ENCODE data around the gene HMBS.

DNA sequence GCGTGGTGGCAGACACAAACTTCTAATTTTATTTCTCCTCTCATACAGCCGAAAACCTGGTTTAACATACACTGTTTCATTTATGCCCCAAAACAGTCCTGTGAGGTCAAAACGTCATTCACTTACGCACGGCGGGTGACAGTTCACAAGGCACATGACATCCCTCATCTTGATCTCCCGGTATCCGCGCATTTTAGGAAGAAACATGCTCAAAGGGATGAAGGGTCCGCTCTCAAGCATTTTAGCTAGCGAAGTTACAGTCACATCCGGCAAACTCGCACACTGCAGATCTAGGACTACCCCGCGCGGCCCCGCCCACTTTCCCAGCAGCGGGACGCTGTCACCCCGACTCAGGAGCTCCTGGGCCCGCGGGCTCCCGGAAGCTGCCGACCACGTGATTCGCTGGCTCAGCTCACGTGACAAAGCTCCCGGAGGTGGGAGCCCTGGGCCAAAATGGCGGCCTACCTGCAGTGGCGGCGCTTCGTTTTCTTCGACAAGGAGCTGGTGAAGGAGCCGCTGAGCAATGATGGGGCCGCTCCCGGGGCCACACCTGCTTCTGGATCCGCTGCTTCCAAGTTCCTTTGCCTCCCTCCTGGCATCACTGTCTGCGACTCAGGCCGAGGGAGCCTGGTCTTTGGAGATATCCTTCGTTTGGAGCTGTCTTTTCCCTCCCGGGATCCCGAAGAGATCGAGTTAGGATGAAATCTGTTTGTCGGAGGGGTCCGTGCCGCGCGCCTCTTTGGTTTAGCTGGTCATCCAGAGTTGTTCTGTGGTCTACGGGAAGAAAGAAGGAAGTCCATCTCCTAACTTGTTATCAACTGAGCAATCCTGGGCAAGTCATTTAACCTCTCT lies 17.1 kb upstream of the HMBS start, which contains the start of gene VPS11:
- TF ChIP-seq POLR2A (IDR thresholded peaks at IDR 0.05) = peak; percentile 47 to 63
- TF ChIP-seq, protein P1, sequence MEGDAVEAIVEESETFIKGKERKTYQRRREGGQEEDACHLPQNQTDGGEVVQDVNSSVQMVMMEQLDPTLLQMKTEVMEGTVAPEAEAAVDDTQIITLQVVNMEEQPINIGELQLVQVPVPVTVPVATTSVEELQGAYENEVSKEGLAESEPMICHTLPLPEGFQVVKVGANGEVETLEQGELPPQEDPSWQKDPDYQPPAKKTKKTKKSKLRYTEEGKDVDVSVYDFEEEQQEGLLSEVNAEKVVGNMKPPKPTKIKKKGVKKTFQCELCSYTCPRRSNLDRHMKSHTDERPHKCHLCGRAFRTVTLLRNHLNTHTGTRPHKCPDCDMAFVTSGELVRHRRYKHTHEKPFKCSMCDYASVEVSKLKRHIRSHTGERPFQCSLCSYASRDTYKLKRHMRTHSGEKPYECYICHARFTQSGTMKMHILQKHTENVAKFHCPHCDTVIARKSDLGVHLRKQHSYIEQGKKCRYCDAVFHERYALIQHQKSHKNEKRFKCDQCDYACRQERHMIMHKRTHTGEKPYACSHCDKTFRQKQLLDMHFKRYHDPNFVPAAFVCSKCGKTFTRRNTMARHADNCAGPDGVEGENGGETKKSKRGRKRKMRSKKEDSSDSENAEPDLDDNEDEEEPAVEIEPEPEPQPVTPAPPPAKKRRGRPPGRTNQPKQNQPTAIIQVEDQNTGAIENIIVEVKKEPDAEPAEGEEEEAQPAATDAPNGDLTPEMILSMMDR (IDR thresholded peaks at IDR 0.05) = peak in 1 of 5 experiments; percentile 45

All from tibial nerve (tissue), 3 donors.